ENCODE measurements around the gene CDR2L. TPM values are rescaled to one million over a fixed set of nuclear protein-coding genes. Genes with fewer than 3 reads are reported as not detected.

The CDR2L gene
- polyA plus RNA-seq, 1 experiment = 19.6 TPM

- POLR2A ChIA-PET = interaction anchor here (1.2 kb wide), 1 partner anchor 12 kb away, joined by 3 read pairs; no protein-coding TSS in a partner anchor
- no peaks in the 10 kb centered on the region for H3K27me3 ChIP-seq (ENCODE audit: control insufficient read depth, insufficient read depth, low read length)
- peaks cover 1% of the 10 kb centered on the region; the same call in 1 of the 2 replicates for H3K36me3 ChIP-seq (ENCODE audit: control insufficient read depth, insufficient read depth, low read length)
- CTCF ChIA-PET = interaction anchor here (0.6 to 3.6 kb wide), 8 partner anchors 9 to 89 kb away, joined by 3 to 17 read pairs (median 6); partner anchors contain the start of gene NT5C
- H3K4me3 ChIP-seq (ENCODE audit: low read depth, low read length) = peak overlapping the region; percentile 100
- no peak for TF ChIP-seq CTCF (IDR thresholded peaks at IDR 0.05; ENCODE audit: insufficient read depth, low read depth, low read length)
- no peak for DNase-seq (ENCODE audit: low read depth)
Observed at GRCh38 chr17:75047398-75048098, 60.1 kb downstream of the CDR2L start.

DNA sequence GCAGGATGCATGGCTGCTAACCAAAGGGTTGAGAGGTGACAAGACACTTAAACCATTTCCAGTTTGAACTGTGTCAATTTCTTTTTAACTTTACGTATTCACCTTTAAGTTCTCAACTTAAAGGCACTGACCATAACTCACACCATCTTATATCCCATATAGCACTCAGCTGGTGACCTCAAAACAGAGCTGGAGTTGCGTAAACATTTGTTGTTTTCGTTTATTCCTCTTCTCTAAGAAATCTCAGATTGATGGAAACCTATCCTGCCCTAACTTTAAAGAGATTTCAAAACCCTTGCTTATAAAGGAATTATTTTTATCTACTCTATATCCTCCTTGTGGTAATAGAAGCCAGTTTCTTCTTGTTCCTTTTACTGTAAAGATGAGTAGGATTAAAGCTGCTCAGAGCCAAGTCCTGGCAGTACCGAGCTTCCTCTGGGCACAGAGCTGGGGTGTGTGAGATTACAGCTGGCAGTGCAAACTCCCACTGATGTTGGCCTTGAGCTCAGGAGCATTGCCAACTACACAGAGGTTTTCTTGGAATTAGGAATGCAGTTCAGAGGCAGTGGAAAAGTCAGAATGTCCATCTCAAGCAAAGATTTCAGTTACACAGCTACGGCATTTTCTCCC, 60.9 kb downstream of the CDR2L start:
- Histone ChIP-seq H3K4me3 (ENCODE audit: low read depth, low read length) (peak overlapping the region; percentile 100), H3K36me3 (ENCODE audit: control insufficient read depth, insufficient read depth, low read length) (peaks cover 1% of the 10 kb centered on the region; the same call in 1 of the 2 replicates), H3K27me3 (ENCODE audit: control insufficient read depth, insufficient read depth, low read length) (no peaks in the 10 kb centered on the region)
- DNase-seq (ENCODE audit: low read depth) = no peak
- TF ChIP-seq CTCF (IDR thresholded peaks at IDR 0.05; ENCODE audit: insufficient read depth, low read depth, low read length) = no peak
- POLR2A ChIA-PET = interaction anchor here (1.2 kb wide), 1 partner anchor 13 kb away, joined by 3 read pairs; no protein-coding TSS in a partner anchor
- CTCF ChIA-PET = interaction anchor here (0.7 to 3.6 kb wide), 12 partner anchors 8 to 162 kb away, joined by 3 to 17 read pairs (median 4); partner anchors contain the start of genes CDR2L and NT5C

GRCh38 chr17:75049057-75049456, 61.6 kb downstream of the CDR2L start:
- Histone ChIP-seq H3K36me3 (ENCODE audit: control insufficient read depth, insufficient read depth, low read length) (peaks cover 3% of the 10 kb centered on the region; the same call in 1 of the 2 replicates), H3K27me3 (ENCODE audit: control insufficient read depth, insufficient read depth, low read length) (no peaks in the 10 kb centered on the region), H3K4me3 (ENCODE audit: low read depth, low read length) (no peak overlapping the region)
- no peak for DNase-seq (ENCODE audit: low read depth)
- ChIA-PET CTCF (interaction anchor here (0.7 to 3.6 kb wide), 10 partner anchors 11 to 161 kb away, joined by 3 to 17 read pairs (median 4); partner anchors contain the start of gene CDR2L), POLR2A (interaction anchor here (1.2 kb wide), 1 partner anchor 14 kb away, joined by 3 read pairs; no protein-coding TSS in a partner anchor)
- no peak for TF ChIP-seq CTCF (IDR thresholded peaks at IDR 0.05; ENCODE audit: insufficient read depth, low read depth, low read length)

GRCh38 chr17:75049706-75050105, 62.3 kb downstream of the CDR2L start:
- CTCF ChIA-PET = interaction anchor here (0.7 to 3.6 kb wide), 5 partner anchors 10 to 152 kb away, joined by 3 to 17 read pairs (median 7); partner anchors contain the start of gene CDR2L
- POLR2A ChIA-PET = no interaction called here
- peaks cover 4% of the 10 kb centered on the region; the same call in 1 of the 2 replicates for H3K36me3 ChIP-seq (ENCODE audit: control insufficient read depth, insufficient read depth, low read length)

More at GRCh38 chr17:75049706-75050105, 62.3 kb downstream of the CDR2L start:
- Histone ChIP-seq H3K4me3 (ENCODE audit: low read depth, low read length) (no peak overlapping the region), H3K27me3 (ENCODE audit: control insufficient read depth, insufficient read depth, low read length) (no peaks in the 10 kb centered on the region)
- no peak for TF ChIP-seq CTCF (IDR thresholded peaks at IDR 0.05; ENCODE audit: insufficient read depth, low read depth, low read length)
- DNase-seq (ENCODE audit: low read depth) = no peak

All from BJ (cell line).